ENCODE results near the gene WIPI1.
"Not testable (repeated sequence)": the region's sequence is repeated elsewhere in the genome, so short reads cannot be mapped to it uniquely, and the experiment has no call there.

Gene WIPI1

GRCh38 chr17:68495081-68495480 is 37.8 kb upstream of the WIPI1 start:
- peaks cover 16% of the 10 kb centered on the region for H3F3A ChIP-seq (ENCODE audit: control insufficient read depth, insufficient read depth)
- TF ChIP-seq CTCF (IDR thresholded peaks at IDR 0.05; ENCODE audit: low read depth, low read length, poor library complexity, severe bottlenecking) (no peak), EZH2phosphoT487 (IDR thresholded peaks at IDR 0.05; ENCODE audit: borderline replicate concordance, low read length) (no peak)
- no peaks in the 10 kb centered on the region for H4K20me1 ChIP-seq (ENCODE audit: control insufficient read depth, insufficient read depth, low read depth, low read length)

GRCh38 chr17:68492394-68493054 is 35.2 kb upstream of the WIPI1 start:
- H4K20me1 ChIP-seq (ENCODE audit: control insufficient read depth, insufficient read depth, low read depth, low read length); H3K79me2 ChIP-seq (ENCODE audit: control insufficient read depth, low read length); H3K36me3 ChIP-seq (ENCODE audit: control insufficient read depth, low read length); H3K9me3 ChIP-seq (ENCODE audit: control insufficient read depth, insufficient read depth, low read length); H3K9me2 ChIP-seq (replicated peaks; ENCODE audit: control insufficient read depth, low read length); H3K4me3 ChIP-seq (ENCODE audit: low read length); H3K27me3 ChIP-seq (ENCODE audit: control insufficient read depth, low read length); H3K27ac ChIP-seq (ENCODE audit: low read depth, low read length): not testable (repeated sequence)
- peak overlapping the region; percentile 60 for H3K4me2 ChIP-seq (ENCODE audit: low read length)
- H3F3A ChIP-seq (ENCODE audit: control insufficient read depth, insufficient read depth), result peaks cover 16% of the 10 kb centered on the region
- H3K4me1 ChIP-seq (ENCODE audit: control insufficient read depth, low read length), result peaks cover 48% of the 10 kb centered on the region

More at GRCh38 chr17:68495081-68495480, 37.8 kb upstream of the WIPI1 start:
- Histone ChIP-seq H3K79me2 (ENCODE audit: control insufficient read depth, low read length) (no peaks in the 10 kb centered on the region), H3K9me2 (replicated peaks; ENCODE audit: control insufficient read depth, low read length) (no peaks in the 10 kb centered on the region), H3K27ac (ENCODE audit: low read depth, low read length) (no peak overlapping the region), H3K27me3 (ENCODE audit: control insufficient read depth, low read length) (no peaks in the 10 kb centered on the region), H3K4me1 (ENCODE audit: control insufficient read depth, low read length) (peaks cover 45% of the 10 kb centered on the region), H3K4me3 (ENCODE audit: low read length) (no peak overlapping the region), H3K9me3 (ENCODE audit: control insufficient read depth, insufficient read depth, low read length) (no peaks in the 10 kb centered on the region), H3K36me3 (ENCODE audit: control insufficient read depth, low read length) (no peaks in the 10 kb centered on the region), H3K4me2 (ENCODE audit: low read length) (no peak overlapping the region)

- peak overlapping the region; percentile 63 for H3K27ac ChIP-seq (ENCODE audit: low read depth, low read length)
- H3K4me3 ChIP-seq (ENCODE audit: low read length), result peak overlapping the region; percentile 47
Measured at GRCh38 chr17:68491381-68492231, 34.3 kb upstream of the WIPI1 start.

More at GRCh38 chr17:68491381-68492231, 34.3 kb upstream of the WIPI1 start:
- Histone ChIP-seq H3K9me3 (ENCODE audit: control insufficient read depth, insufficient read depth, low read length) (no peaks in the 10 kb centered on the region), H3K36me3 (ENCODE audit: control insufficient read depth, low read length) (no peaks in the 10 kb centered on the region), H3F3A (ENCODE audit: control insufficient read depth, insufficient read depth) (peaks cover 8% of the 10 kb centered on the region; the same call in 1 of the 2 replicates), H3K4me2 (ENCODE audit: low read length) (peak overlapping the region; percentile 60), H3K27me3 (ENCODE audit: control insufficient read depth, low read length) (no peaks in the 10 kb centered on the region), H3K9me2 (replicated peaks; ENCODE audit: control insufficient read depth, low read length) (no peaks in the 10 kb centered on the region), H3K79me2 (ENCODE audit: control insufficient read depth, low read length) (no peaks in the 10 kb centered on the region), H4K20me1 (ENCODE audit: control insufficient read depth, insufficient read depth, low read depth, low read length) (no peaks in the 10 kb centered on the region), H3K4me1 (ENCODE audit: control insufficient read depth, low read length) (peaks cover 43% of the 10 kb centered on the region)
- no peak for TF ChIP-seq EZH2phosphoT487 (IDR thresholded peaks at IDR 0.05; ENCODE audit: borderline replicate concordance, low read length)
- no peak for TF ChIP-seq CTCF (IDR thresholded peaks at IDR 0.05; ENCODE audit: low read depth, low read length, poor library complexity, severe bottlenecking)

All from DOHH2 (cell line).